ENCODE results near the gene HSF5. TPM values are rescaled to one million over a fixed set of nuclear protein-coding genes. Genes with fewer than 3 reads are reported as not detected.

Gene HSF5
- total RNA-seq, 2 donors from 2014 or later: 0.09 to 0.22 TPM

- no peak for TF ChIP-seq CTCF (conservative IDR thresholded peaks at IDR 0.05)
These were observed 104.2 kb downstream of the HSF5 start for GRCh38 chr17:58383892-58384462.

GRCh38 chr17:58382872-58383242, 105.4 kb downstream of the HSF5 start:
- H3K9me3 ChIP-seq (ENCODE audit: control insufficient read depth, low read length): no peaks in the 10 kb centered on the region
- no peaks in the 10 kb centered on the region for H3K27me3 ChIP-seq (ENCODE audit: control insufficient read depth, insufficient read depth, low read length, poor library complexity, severe bottlenecking)
- H3K27me3 Mint-ChIP-seq (ENCODE audit: insufficient read depth): no peaks in the 10 kb centered on the region
- DNase-seq: no peak
- H3K36me3 ChIP-seq (ENCODE audit: control insufficient read depth, insufficient read depth, low read length): no peaks in the 10 kb centered on the region
- no peak for TF ChIP-seq CTCF (conservative IDR thresholded peaks at IDR 0.05)
- H3K27ac ChIP-seq (ENCODE audit: low read depth, low read length): no peak overlapping the region
- peaks cover 4% of the 10 kb centered on the region for H3K4me1 Mint-ChIP-seq
- H3K9me3 Mint-ChIP-seq: no peaks in the 10 kb centered on the region
- H3K36me3 Mint-ChIP-seq (ENCODE audit: low read depth): no peaks in the 10 kb centered on the region
- H3K4me3 Mint-ChIP-seq: no peak overlapping the region
- no peaks in the 10 kb centered on the region for H3K4me1 ChIP-seq (ENCODE audit: control insufficient read depth, insufficient read depth, low read length)
- no peak overlapping the region for H3K9ac ChIP-seq (ENCODE audit: extremely low read depth, low read length, poor library complexity, severe bottlenecking)
- H3K27ac Mint-ChIP-seq: no peak overlapping the region
- 100% methylated on average over 1 of the region's 1 CpG; no CpG with 5 or more reads in 1 of the 2 experiments for WGBS, 2 experiments (ENCODE audit: insufficient coverage in 1 of 2, insufficient read length in 1 of 2)
- no peak overlapping the region for H3K4me3 ChIP-seq (ENCODE audit: low read length)

More at GRCh38 chr17:58383892-58384462, 104.2 kb downstream of the HSF5 start:
- Mint-ChIP-seq H3K27ac (peak overlapping the region; percentile 20), H3K4me3 (no peak overlapping the region), H3K27me3 (ENCODE audit: insufficient read depth) (no peaks in the 10 kb centered on the region), H3K36me3 (ENCODE audit: low read depth) (no peaks in the 10 kb centered on the region), H3K9me3 (no peaks in the 10 kb centered on the region), H3K4me1 (peaks cover 11% of the 10 kb centered on the region)
- Histone ChIP-seq H3K27ac (ENCODE audit: low read depth, low read length) (no peak overlapping the region), H3K36me3 (ENCODE audit: control insufficient read depth, insufficient read depth, low read length) (no peaks in the 10 kb centered on the region), H3K9ac (ENCODE audit: extremely low read depth, low read length, poor library complexity, severe bottlenecking) (no peak overlapping the region), H3K9me3 (ENCODE audit: control insufficient read depth, low read length) (no peaks in the 10 kb centered on the region), H3K27me3 (ENCODE audit: control insufficient read depth, insufficient read depth, low read length, poor library complexity, severe bottlenecking) (no peaks in the 10 kb centered on the region), H3K4me3 (ENCODE audit: low read length) (no peak overlapping the region), H3K4me1 (ENCODE audit: control insufficient read depth, insufficient read depth, low read length) (no peaks in the 10 kb centered on the region)
- 80 to 88% methylated on average over 4 of the region's 4 CpGs for WGBS, 2 experiments (ENCODE audit: insufficient coverage in 1 of 2, insufficient read length in 1 of 2)
- no peak for DNase-seq

- Histone ChIP-seq H3K9me3 (ENCODE audit: control insufficient read depth, low read length) (no peaks in the 10 kb centered on the region), H3K27ac (ENCODE audit: low read depth, low read length) (peak overlapping the region; percentile 7), H3K4me3 (ENCODE audit: low read length) (no peak overlapping the region), H3K9ac (ENCODE audit: extremely low read depth, low read length, poor library complexity, severe bottlenecking) (no peak overlapping the region), H3K4me1 (ENCODE audit: control insufficient read depth, insufficient read depth, low read length) (no peaks in the 10 kb centered on the region), H3K36me3 (ENCODE audit: control insufficient read depth, insufficient read depth, low read length) (no peaks in the 10 kb centered on the region), H3K27me3 (ENCODE audit: control insufficient read depth, insufficient read depth, low read length, poor library complexity, severe bottlenecking) (no peaks in the 10 kb centered on the region)
- H3K36me3 Mint-ChIP-seq (ENCODE audit: low read depth): no peaks in the 10 kb centered on the region
- H3K9me3 Mint-ChIP-seq: no peaks in the 10 kb centered on the region
- DNase-seq: no peak
- H3K27ac Mint-ChIP-seq: no peak overlapping the region
- WGBS, 2 experiments (ENCODE audit: insufficient coverage in 1 of 2, insufficient read length in 1 of 2): 71 to 90% methylated on average over 3 to 4 of the region's 4 CpGs
- H3K27me3 Mint-ChIP-seq (ENCODE audit: insufficient read depth): no peaks in the 10 kb centered on the region
- no peak for TF ChIP-seq CTCF (conservative IDR thresholded peaks at IDR 0.05)
- no peak overlapping the region for H3K4me3 Mint-ChIP-seq
- H3K4me1 Mint-ChIP-seq: peaks cover 5% of the 10 kb centered on the region
These were observed 105.9 kb downstream of the HSF5 start for GRCh38 chr17:58382108-58382871.
